Posterior cingulate gyrus (tissue), 11 donors: ENCODE measurements around the gene ANAPC4.

Source experiments
- DNase-seq, 10 donors: peaks; one replicate each; pipeline versions ENCODE4 v3.0.0 to v3.0.0-alpha.2; 2020 to 2021; ENCODE audit warnings: mixed read lengths in 3 of 10
- intact Hi-C: fragments of 100-400 bp; cut with DNase I; formaldehyde crosslinking; loops from one replicate; pipeline ENCODE4 v1.15.1; 2023

Gene ANAPC4

DNA sequence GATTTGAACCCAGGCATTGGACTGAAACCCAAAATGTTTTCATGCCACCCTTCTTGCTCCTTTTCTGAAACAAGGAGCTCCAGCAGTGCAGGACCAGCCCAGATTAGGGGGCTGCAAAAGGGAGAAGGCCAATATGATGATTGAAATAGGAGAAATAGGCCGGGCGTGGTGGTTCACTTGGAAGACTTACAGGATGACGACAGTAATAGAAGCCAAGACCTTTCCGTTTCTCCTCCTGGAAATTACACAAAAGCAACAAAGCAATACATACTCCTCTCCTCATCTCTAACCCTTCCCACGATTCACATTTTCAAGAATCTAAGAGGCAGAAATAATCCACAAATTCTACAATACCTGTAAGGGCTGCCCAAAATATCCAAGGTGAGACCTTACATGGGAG, 90.8 kb downstream of the ANAPC4 start:
- intact Hi-C loops: no loop called here
- DNase-seq: no peak
